Panc1 (cell line): ENCODE measurements around the gene LAYN. TPM values are rescaled to one million over a fixed set of nuclear protein-coding genes. Genes with fewer than 3 reads are reported as not detected.

Source experiments
- ATAC-seq: fragments of 200-7000 bp; cut with Tn5 transposase; 2 replicates; pipeline ENCODE4 v1.9.1; 2020; ENCODE audit warnings: mild to moderate bottlenecking, moderate library complexity
- BruUV-seq: library from RNA; stranded (reverse); fragments of 400-500 nt; replicated peaks from 2 replicates; lab custom pipeline; 2021; lab: Mats Ljungman, UMichigan
- CTCF ChIA-PET: fragments of 300-600 bp; sonication (Branson Sonifier 250); formaldehyde crosslinking; loops from one replicate; lab custom pipeline; 2022; ENCODE audit warnings: antibody characterized with exemption; lab: Charles Lee
- POLR2A ChIA-PET: fragments of 300-600 bp; sonication (Branson Sonifier 250); formaldehyde crosslinking; loops from one replicate; lab custom pipeline; 2022; ENCODE audit warnings: antibody characterized with exemption; lab: Charles Lee
- DNase-seq: peaks from one replicate; pipeline ENCODE4 v3.0.0-alpha.2; 2010; ENCODE audit warnings: low read depth, low spot score
- H3K27ac ChIP-seq: 2 replicates; pipeline ENCODE4 v1.5.1; 2011; ENCODE audit warnings: mild to moderate bottlenecking, low read length, inconsistent platforms
- H3K27me3 ChIP-seq: fragments of 200-500 bp; sonication (Bioruptor generic); 2 replicates; pipeline ENCODE4 v1.6.0; 2014; ENCODE audit warnings: low read length, inconsistent platforms; ENCODE audit not compliant: control insufficient read depth, insufficient read depth
- H3K36me3 ChIP-seq: fragments of 200-500 bp; sonication (Bioruptor generic); 2 replicates; pipeline ENCODE4 v1.5.1; 2014; ENCODE audit warnings: inconsistent platforms, mild to moderate bottlenecking, low read length, moderate library complexity; ENCODE audit not compliant: control insufficient read depth, insufficient read depth
- H3K4me1 ChIP-seq: 2 replicates; pipeline ENCODE4 v1.5.1; 2011; ENCODE audit warnings: inconsistent platforms, mild to moderate bottlenecking, low read length, moderate library complexity; ENCODE audit not compliant: control insufficient read depth, insufficient read depth
- H3K4me3 ChIP-seq, 2 experiments: 2 replicates each; pipeline ENCODE4 v1.5.1; 2011 to 2012; ENCODE audit warnings: low read depth in 2 of 2, low read length in 2 of 2, mild to moderate bottlenecking in 2 of 2, inconsistent platforms in 1 of 2, moderate library complexity in 1 of 2
- H3K9me3 ChIP-seq: fragments of 200-500 bp; sonication (Bioruptor generic); 2 replicates; pipeline ENCODE4 v1.5.1; 2014; ENCODE audit warnings: low read depth, mild to moderate bottlenecking, inconsistent platforms, low read length, moderate library complexity; ENCODE audit not compliant: control insufficient read depth, insufficient read depth
- POLR2AphosphoS5 ChIP-seq: IDR thresholded peaks from 2 replicates; pipeline ENCODE4 v1.6.1; 2012; ENCODE audit warnings: mild to moderate bottlenecking, low read depth, low read length, moderate library complexity
- REST ChIP-seq, 2 experiments: IDR thresholded peaks; 2 replicates each; pipeline ENCODE4 v1.6.1; 2011 to 2012; ENCODE audit warnings: low read depth in 2 of 2, control low read depth in 1 of 2, low read length in 1 of 2, mild to moderate bottlenecking in 1 of 2, moderate library complexity in 1 of 2; ENCODE audit not compliant: insufficient read depth in 1 of 2
- SIN3A ChIP-seq: IDR thresholded peaks from 2 replicates; pipeline ENCODE4 v1.6.1; 2012; ENCODE audit warnings: low read depth, mild to moderate bottlenecking, low read length, moderate library complexity, borderline replicate concordance; ENCODE audit not compliant: insufficient read depth
- TCF7L2 ChIP-seq: IDR thresholded peaks from 2 replicates; pipeline ENCODE4 v1.6.1; 2011; ENCODE audit warnings: mild to moderate bottlenecking, low read depth, low read length, inconsistent platforms
- in situ Hi-C: cut with HindIII; loops from 2 replicates; pipeline ENCODE4 v1.10.0; 2016; ENCODE audit warnings: low sequenced_read_pairs, low pct_unique_long_range_greater_than_20kb
- intact Hi-C: fragments of 100-400 bp; cut with micrococcal nuclease; formaldehyde crosslinking; loops from one replicate; pipeline ENCODE4 v1.10.0; 2022; ENCODE audit not compliant: unreplicated experiment
- total RNA-seq: library from RNA; stranded (reverse); gene quantifications from one replicate; pipeline ENCODE4 v1.2.1, GENCODE V29; 2021; ENCODE audit not compliant: unreplicated experiment
- TF ChIP-seq, protein P1 (sequence below): fragments of 450-650 bp; IDR thresholded peaks from 2 replicates; pipeline ENCODE4 v1.5.1; 2017; ENCODE audit warnings: mild to moderate bottlenecking

The LAYN gene
- total RNA-seq, 1 experiment from 2014 or later, result 3.6 TPM

DNA sequence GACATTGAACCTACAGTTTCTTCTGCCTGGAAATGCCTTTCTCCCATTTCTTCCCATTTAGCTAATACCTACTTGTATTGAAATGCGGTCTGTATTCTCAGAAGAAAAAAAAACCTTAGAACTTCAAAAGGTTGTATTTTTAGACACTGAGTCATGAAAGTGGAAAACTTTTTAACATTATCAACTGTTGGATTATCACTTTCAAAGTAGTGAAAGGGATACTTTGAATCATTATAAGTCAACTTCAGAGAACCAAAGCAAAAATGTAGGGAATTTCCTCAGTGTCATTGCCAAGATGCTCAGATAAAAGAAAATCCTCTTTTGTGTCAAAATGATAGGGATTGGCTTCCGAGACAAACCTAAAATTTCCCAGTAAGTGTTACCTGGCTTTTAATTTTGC lies 19.4 kb upstream of the LAYN start:
- Histone ChIP-seq H3K36me3 (no peaks in the 10 kb centered on the region), H3K27me3 (peaks cover 4% of the 10 kb centered on the region; the same call in 1 of the 2 replicates), H3K4me1 (no peaks in the 10 kb centered on the region), H3K9me3 (no peaks in the 10 kb centered on the region), H3K27ac (no peak overlapping the region), H3K4me3 (no peak overlapping the region)
- ChIA-PET CTCF (no interaction called here), POLR2A (interaction anchor here (0.6 kb wide), 1 partner anchor 20 kb away, joined by 3 read pairs; no protein-coding TSS in a partner anchor)
- TF ChIP-seq SIN3A (no peak), TCF7L2 (no peak), REST (IDR thresholded peaks at IDR 0.05; ENCODE audit: insufficient read depth in 1 of 2, low read depth in 2 of 2, low read length in 1 of 2) (no peak), POLR2AphosphoS5 (no peak)
- TF ChIP-seq, protein P1, sequence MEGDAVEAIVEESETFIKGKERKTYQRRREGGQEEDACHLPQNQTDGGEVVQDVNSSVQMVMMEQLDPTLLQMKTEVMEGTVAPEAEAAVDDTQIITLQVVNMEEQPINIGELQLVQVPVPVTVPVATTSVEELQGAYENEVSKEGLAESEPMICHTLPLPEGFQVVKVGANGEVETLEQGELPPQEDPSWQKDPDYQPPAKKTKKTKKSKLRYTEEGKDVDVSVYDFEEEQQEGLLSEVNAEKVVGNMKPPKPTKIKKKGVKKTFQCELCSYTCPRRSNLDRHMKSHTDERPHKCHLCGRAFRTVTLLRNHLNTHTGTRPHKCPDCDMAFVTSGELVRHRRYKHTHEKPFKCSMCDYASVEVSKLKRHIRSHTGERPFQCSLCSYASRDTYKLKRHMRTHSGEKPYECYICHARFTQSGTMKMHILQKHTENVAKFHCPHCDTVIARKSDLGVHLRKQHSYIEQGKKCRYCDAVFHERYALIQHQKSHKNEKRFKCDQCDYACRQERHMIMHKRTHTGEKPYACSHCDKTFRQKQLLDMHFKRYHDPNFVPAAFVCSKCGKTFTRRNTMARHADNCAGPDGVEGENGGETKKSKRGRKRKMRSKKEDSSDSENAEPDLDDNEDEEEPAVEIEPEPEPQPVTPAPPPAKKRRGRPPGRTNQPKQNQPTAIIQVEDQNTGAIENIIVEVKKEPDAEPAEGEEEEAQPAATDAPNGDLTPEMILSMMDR, result no peak
- ATAC-seq (no peak), DNase-seq (no peak)
- in situ Hi-C loops, result no loop called here
- no TSS peak for BruUV-seq
- intact Hi-C loops, result no loop called here

GRCh38 chr11:111522426-111522825 lies 18.1 kb upstream of the LAYN start:
- DNase-seq (no peak), ATAC-seq (no peak)
- H3K36me3 ChIP-seq, result no peaks in the 10 kb centered on the region
- no peaks in the 10 kb centered on the region for H3K9me3 ChIP-seq
- TF ChIP-seq SIN3A (no peak), POLR2AphosphoS5 (no peak), REST (IDR thresholded peaks at IDR 0.05; ENCODE audit: insufficient read depth in 1 of 2, low read depth in 2 of 2, low read length in 1 of 2) (no peak), TCF7L2 (no peak)
- TF ChIP-seq, protein P1, result no peak
- no peak overlapping the region for H3K4me3 ChIP-seq
- no peaks in the 10 kb centered on the region for H3K4me1 ChIP-seq
- intact Hi-C loops, result no loop called here
- BruUV-seq, result no TSS peak
- H3K27me3 ChIP-seq, result peaks cover 4% of the 10 kb centered on the region; the same call in 1 of the 2 replicates
- POLR2A ChIA-PET, result no interaction called here
- in situ Hi-C loops, result no loop called here
- H3K27ac ChIP-seq, result no peak overlapping the region
- CTCF ChIA-PET, result no interaction called here
